GM04503 (cell line): ENCODE measurements around the gene NONO.
A peak's percentile ranks its signal among the peaks of the same experiment; 100 is the strongest.
"Not testable (repeated sequence)": the region's sequence is repeated elsewhere in the genome, so short reads cannot be mapped to it uniquely, and the experiment has no call there.

Experiments used
- DNase-seq: peaks from one replicate; pipeline ENCODE4 v3.0.0-alpha.2; 2012; ENCODE audit warnings: low read depth

Gene NONO

GRCh38 chrX:71291381-71291780, 7.9 kb downstream of the NONO start:
- DNase-seq, result no peak

GRCh38 chrX:71292669-71293365, 9.4 kb downstream of the NONO start:
- no peak for DNase-seq

- DNase-seq, result no peak
These were observed 13.4 kb downstream of the NONO start for GRCh38 chrX:71296806-71297205.

- DNase-seq, result no peak
These were observed 14.7 kb downstream of the NONO start for GRCh38 chrX:71298119-71298518.

GRCh38 chrX:71300064-71300463, 16.6 kb downstream of the NONO start:
- not testable (repeated sequence) for DNase-seq

GRCh38 chrX:71300495-71300894, 17.1 kb downstream of the NONO start:
- DNase-seq, result not testable (repeated sequence)

GRCh38 chrX:71301195-71301924, 17.9 kb downstream of the NONO start, which contains the start of gene ITGB1BP2:
Gene ITGB1BP2 (plus strand): TSS chrX:71301750. CDS start chrX:71301807, 57 bp downstream.
- no peak for DNase-seq

- DNase-seq, result no peak
These were observed 19.2 kb downstream of the NONO start for GRCh38 chrX:71302461-71303213.

- no peak for DNase-seq
These were observed 21.1 kb downstream of the NONO start for GRCh38 chrX:71304561-71304960.

GRCh38 chrX:71315917-71316316, 32.5 kb downstream of the NONO start:
- peak; percentile 45 for DNase-seq

- DNase-seq, result not testable (repeated sequence)
These were observed 33.5 kb downstream of the NONO start for GRCh38 chrX:71316959-71317358.

GRCh38 chrX:71320126-71320525, 36.7 kb downstream of the NONO start:
- DNase-seq, result no peak

- DNase-seq, result no peak
These were observed 38.3 kb downstream of the NONO start for GRCh38 chrX:71321731-71322130.

GRCh38 chrX:71324452-71324851, 41.0 kb downstream of the NONO start:
- DNase-seq, result not testable (repeated sequence)

- DNase-seq, result no peak
These were observed 43.0 kb downstream of the NONO start for GRCh38 chrX:71326394-71326793.

- DNase-seq, result not testable (repeated sequence)
These were observed 65.8 kb downstream of the NONO start for GRCh38 chrX:71349151-71349665.

GRCh38 chrX:71349867-71350266, 66.4 kb downstream of the NONO start:
- DNase-seq, result not testable (repeated sequence)
